A549 (cell line): Measurements from ENCODE around the gene PSG1. TPM values are rescaled to one million over a fixed set of nuclear protein-coding genes. Genes with fewer than 3 reads are reported as not detected.
A peak's percentile ranks its signal among the peaks of the same experiment; 100 is the strongest.
"Not testable (repeated sequence)": the region's sequence is repeated elsewhere in the genome, so short reads cannot be mapped to it uniquely, and the experiment has no call there.

Experiments used
- ATAC-seq, 2 experiments: fragments of 200-7000 bp in 1 of 2; fragments of >200 bp in 1 of 2; cut with Nextera tagmentation in 1 of 2; cut with Tn5 transposase in 1 of 2; 3 replicates each; pipeline versions ENCODE4 v1.8.0 to v1.9.1; 2018 to 2020; ENCODE audit warnings: mild to moderate bottlenecking in 1 of 2, moderate library complexity in 1 of 2
- CTCF ChIA-PET: fragments of 300-600 bp; sonication (Branson Sonifier 250); formaldehyde crosslinking; extraction: SDS; loops from one replicate; lab custom pipeline; 2021; ENCODE audit warnings: antibody characterized with exemption, inconsistent platforms; lab: Yijun Ruan, JAX
- POLR2A ChIA-PET: fragments of 350-600 bp; formaldehyde crosslinking; extraction: SDS; loops from one replicate; lab custom pipeline; 2021; ENCODE audit warnings: antibody characterized with exemption, inconsistent platforms; lab: Yijun Ruan, JAX
- DNase-seq, 2 experiments: peaks; one replicate each; pipeline versions ENCODE4 v3.0.0 to v3.0.0-alpha.2; 2011 to 2016; ENCODE audit warnings: low read depth in 1 of 2, low spot score in 1 of 2
- FAIRE-seq: peaks from 2 replicates; lab custom pipeline; 2011; peaks lifted over from hg19 to GRCh38; lab: Jason Lieb, UNC
- H3K27ac ChIP-seq, 2 experiments: fragments of >200 bp; sonication (Bioruptor Twin); formaldehyde crosslinking; 3 replicates each; pipeline ENCODE4 v1.5.1; 2016 to 2017
- H3K4me1 ChIP-seq: fragments of >200 bp; sonication (Bioruptor Twin); formaldehyde crosslinking; 3 replicates; pipeline ENCODE4 v1.6.1; 2016
- H3K4me2 ChIP-seq: fragments of >200 bp; sonication (Bioruptor Twin); formaldehyde crosslinking; 3 replicates; pipeline ENCODE4 v1.6.1; 2016
- H3K4me3 ChIP-seq: fragments of >200 bp; sonication (Bioruptor Twin); formaldehyde crosslinking; 3 replicates; pipeline ENCODE4 v1.5.1; 2016
- H3K9me3 ChIP-seq: fragments of >200 bp; sonication (Bioruptor Twin); formaldehyde crosslinking; 3 replicates; pipeline ENCODE4 v1.6.1; 2016
- FOSL2 ChIP-seq, 2 experiments: fragments of 450-650 bp in 1 of 2; fragments of >200 bp in 1 of 2; sonication (Bioruptor Twin) in 1 of 2; formaldehyde crosslinking; IDR thresholded peaks; 2 replicates each; pipeline versions ENCODE4 v1.5.0 to v1.6.1; 2016 to 2020; ENCODE audit warnings: mild to moderate bottlenecking in 1 of 2, moderate library complexity in 1 of 2
- MAFK ChIP-seq: fragments of 450-650 bp; IDR thresholded peaks from 2 replicates; pipeline ENCODE4 v1.6.1; 2014; ENCODE audit not compliant: partially characterized antibody
- SREBF2 ChIP-seq: fragments of 450-650 bp; IDR thresholded peaks from 2 replicates; pipeline ENCODE4 v1.6.1; 2014; ENCODE audit warnings: mild to moderate bottlenecking, moderate library complexity
- WGBS: methylation state at CpG from one replicate; pipeline ENCODE4 v1.1.6; 2017; ENCODE audit errors: missing lambda C conversion rate; 5-methylcytosine and 5-hydroxymethylcytosine counted together
- polyA plus RNA-seq, 4 experiments: library from polyadenylated mRNA; depleted of rRNA in 3 of 4; stranded (reverse); fragments of >200 nt; fragmentation: RNase III in 1 of 4; extraction: RNeasy Plus Mini Kit Qiagen cat#74134 plus additional on column Dnase treatment in 1 of 4; gene quantifications; 2 replicates in 3 of 4; 3 replicates in 1 of 4; pipeline ENCODE4 v1.2.3, GENCODE V29; 2011 to 2017

Gene PSG1
- polyA plus RNA-seq, 2 of the 4 experiments (the other 2 are of a cell fraction) = 0.16 to 0.41 TPM

GRCh38 chr19:42819960-42820650 is 59.4 kb downstream of the PSG1 start:
- H3K4me1 ChIP-seq = peaks cover 12% of the 10 kb centered on the region; the same call in 2 of the 3 replicates
- WGBS = 67% methylated on average over 5 of the region's 5 CpGs
- POLR2A ChIA-PET; ATAC-seq; H3K4me2 ChIP-seq; H3K4me3 ChIP-seq; H3K27ac ChIP-seq; TF ChIP-seq FOSL2 (IDR thresholded peaks at IDR 0.05): not testable (repeated sequence)
- CTCF ChIA-PET = interaction anchor here (1.2 kb wide), 1 partner anchor 37 kb away, joined by 3 read pairs; no protein-coding TSS in a partner anchor
- FAIRE-seq = peak; percentile 76
- peaks cover 22% of the 10 kb centered on the region; the same call in 2 of the 3 replicates for H3K9me3 ChIP-seq
- DNase-seq = peak; percentile 10 to 42
- TF ChIP-seq FOSL2 (CRISPR knock-in tag; IDR thresholded peaks at IDR 0.05) (peak; percentile 57), MAFK (peak; percentile 11)

DNA sequence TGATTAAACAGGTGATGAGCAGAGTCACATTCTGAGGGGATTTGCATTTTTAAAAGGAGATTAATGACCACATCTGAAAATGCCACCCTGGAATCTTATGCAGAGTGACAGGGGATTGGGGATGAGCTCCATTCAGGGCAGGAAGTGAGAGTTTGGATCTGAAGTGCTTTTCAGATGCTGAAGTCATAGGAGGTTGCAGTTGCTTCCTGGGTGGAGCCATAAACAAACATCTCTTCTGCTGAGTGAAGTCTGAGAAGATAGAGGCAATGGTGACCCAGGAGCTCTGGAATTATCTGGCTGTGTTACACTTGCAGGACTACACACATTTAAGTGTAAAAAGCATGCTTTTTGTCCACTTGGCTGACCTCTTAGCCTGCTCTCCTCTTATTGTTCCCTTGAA is 62.6 kb downstream of the PSG1 start:
- Histone ChIP-seq H3K9me3 (peaks cover 22% of the 10 kb centered on the region; the same call in 2 of the 3 replicates), H3K4me2 (peak overlapping the region; percentile 10; the same call in 2 of the 3 replicates), H3K27ac (peak overlapping the region in 1 of 2 experiments; percentile 0; a peak in 1 of 6 replicates), H3K4me3 (no peak overlapping the region), H3K4me1 (peaks cover 7% of the 10 kb centered on the region; the same call in 2 of the 3 replicates)
- no peak for TF ChIP-seq SREBF2
- FAIRE-seq (no peak), DNase-seq (peak in 1 of 2 experiments; percentile 31), ATAC-seq (0 out of 6 replicates have a peak, but pooled peaks of 1 of the 2 experiments have one; percentile 29)
- ChIA-PET POLR2A (no interaction called here), CTCF (interaction anchor here (1.1 to 1.5 kb wide), 4 partner anchors 15 to 124 kb away, joined by 3 to 8 read pairs (median 4); no protein-coding TSS in a partner anchor)

Other genes starting within 250 kb of the PSG1 start
- 0.07 TPM in 1 of 2 replicates, not detected in the other for gene PSG3, start 139.2 kb downstream of the PSG1 start, polyA plus RNA-seq (2011; rRNA removed)
- gene PSG3, start 139.2 kb downstream of the PSG1 start, polyA plus RNA-seq (2017; fragmentation: RNase III; extraction: RNeasy Plus Mini Kit Qiagen cat#74134 plus additional on column Dnase treatment) = not detected in 3 replicates
- 0.04 TPM in 1 of 2 replicates, not detected in the other for gene PSG8, start 114.0 kb downstream of the PSG1 start, polyA plus RNA-seq (2011; rRNA removed)
- gene PSG8, start 114.0 kb downstream of the PSG1 start, polyA plus RNA-seq (2017; fragmentation: RNase III; extraction: RNeasy Plus Mini Kit Qiagen cat#74134 plus additional on column Dnase treatment) = not detected in 3 replicates
- 0.05 TPM in 1 of 2 replicates, not detected in the other for gene PSG6, start 38.2 kb upstream of the PSG1 start, polyA plus RNA-seq (2011; rRNA removed)
- not detected in 3 replicates for gene PSG6, start 38.2 kb upstream of the PSG1 start, polyA plus RNA-seq (2017; fragmentation: RNase III; extraction: RNeasy Plus Mini Kit Qiagen cat#74134 plus additional on column Dnase treatment)
- gene PSG7, start 57.5 kb upstream of the PSG1 start, polyA plus RNA-seq (2011; rRNA removed) = not detected in 2 replicates
- gene PSG7, start 57.5 kb upstream of the PSG1 start, polyA plus RNA-seq (2017; fragmentation: RNase III; extraction: RNeasy Plus Mini Kit Qiagen cat#74134 plus additional on column Dnase treatment) = 0.07 TPM in 1 of 3 replicates, not detected in the others
- not detected in 2 replicates for gene PSG11, start 146.8 kb upstream of the PSG1 start, polyA plus RNA-seq (2011; rRNA removed)
- not detected in 3 replicates for gene PSG11, start 146.8 kb upstream of the PSG1 start, polyA plus RNA-seq (2017; fragmentation: RNase III; extraction: RNeasy Plus Mini Kit Qiagen cat#74134 plus additional on column Dnase treatment)
- not detected in 2 replicates for gene PSG2, start 203.0 kb upstream of the PSG1 start, polyA plus RNA-seq (2011; rRNA removed)
- not detected in 3 replicates for gene PSG2, start 203.0 kb upstream of the PSG1 start, polyA plus RNA-seq (2017; fragmentation: RNase III; extraction: RNeasy Plus Mini Kit Qiagen cat#74134 plus additional on column Dnase treatment)